CD14-positive monocyte (primary cell): Measurements from ENCODE around the gene SNAP47. TPM values are rescaled to one million over a fixed set of nuclear protein-coding genes. Genes with fewer than 3 reads are reported as not detected.

Source experiments
- DNase-seq, 3 donors: peaks; one replicate each; pipeline ENCODE4 v3.0.0-alpha.2; 2011 to 2022
- H2AFZ ChIP-seq: 2 replicates; pipeline ENCODE4 v1.6.0; 2012; ENCODE audit warnings: mild to moderate bottlenecking, low read depth, low read length, inconsistent platforms; ENCODE audit not compliant: insufficient read depth, poor library complexity, severe bottlenecking
- H3K27ac ChIP-seq, 2 donors: 1 replicate in 1 of 2; 2 replicates in 1 of 2; pipeline ENCODE4 v1.5.1; 2012 to 2013; ENCODE audit warnings: low read length in 2 of 2, control low read depth in 1 of 2, inconsistent platforms in 1 of 2, low read depth in 1 of 2, mild to moderate bottlenecking in 1 of 2
- H3K27me3 ChIP-seq, 2 donors: one replicate each; pipeline versions ENCODE4 v1.6.0 to v1.6.1; 2011 to 2013; ENCODE audit warnings: low read length in 2 of 2; ENCODE audit not compliant: control insufficient read depth in 2 of 2, insufficient read depth in 2 of 2
- H3K36me3 ChIP-seq, 2 donors: replicated peaks in 1 of 2; 1 replicate in 1 of 2; 2 replicates in 1 of 2; pipeline versions ENCODE4 v1.5.1 to v1.6.1; 2012 to 2013; ENCODE audit warnings: low read length in 2 of 2, control low read depth in 1 of 2, inconsistent platforms in 1 of 2, mild to moderate bottlenecking in 1 of 2; ENCODE audit not compliant: insufficient read depth in 2 of 2, control insufficient read depth in 1 of 2
- H3K4me1 ChIP-seq, 2 donors: 1 replicate in 1 of 2; 2 replicates in 1 of 2; pipeline versions ENCODE4 v1.5.1 to v1.6.1; 2012 to 2013; ENCODE audit warnings: low read length in 2 of 2, control low read depth in 1 of 2, inconsistent platforms in 1 of 2, mild to moderate bottlenecking in 1 of 2, moderate library complexity in 1 of 2; ENCODE audit not compliant: insufficient read depth in 2 of 2, control insufficient read depth in 1 of 2
- H3K4me2 ChIP-seq: replicated peaks from 2 replicates; pipeline ENCODE3; 2012; ENCODE audit warnings: low read length, moderate library complexity, mild to moderate bottlenecking; ENCODE audit not compliant: poor library complexity, severe bottlenecking; ENCODE audit errors: extremely low read depth
- H3K4me3 ChIP-seq, 3 experiments: fragments of 200-600 bp in 1 of 3; sonication (generic) in 1 of 3; replicated peaks in 1 of 3; 1 replicate in 2 of 3; 2 replicates in 1 of 3; pipeline ENCODE4 v1.5.1; 2011 to 2013; ENCODE audit warnings: low read length in 3 of 3, mild to moderate bottlenecking in 3 of 3, control low read depth in 2 of 3, low read depth in 2 of 3, inconsistent platforms in 1 of 3, moderate library complexity in 1 of 3
- H3K79me2 ChIP-seq: 2 replicates; pipeline ENCODE4 v1.6.0; 2012; ENCODE audit warnings: mild to moderate bottlenecking, control low read depth, inconsistent platforms, low read length, moderate library complexity; ENCODE audit not compliant: insufficient read depth
- H3K9ac ChIP-seq: 2 replicates; pipeline ENCODE4 v1.6.0; 2017; ENCODE audit warnings: low read length, mild to moderate bottlenecking; ENCODE audit not compliant: insufficient read depth, poor library complexity, severe bottlenecking
- H3K9me3 ChIP-seq, 2 donors: replicated peaks in 1 of 2; 1 replicate in 1 of 2; 2 replicates in 1 of 2; pipeline versions ENCODE4 v1.5.1 to v1.6.1; 2012 to 2013; ENCODE audit warnings: low read length in 2 of 2, control low read depth in 1 of 2; ENCODE audit not compliant: control insufficient read depth in 1 of 2, insufficient read depth in 1 of 2
- H4K20me1 ChIP-seq: 2 replicates; pipeline ENCODE4 v1.6.0; 2012; ENCODE audit warnings: mild to moderate bottlenecking, low read length, control low read depth, moderate library complexity; ENCODE audit not compliant: insufficient read depth
- H3K27ac Mint-ChIP-seq, 7 donors: one replicate each; pipeline ENCODE4 v1.8.0; 2020; ENCODE audit warnings: mild to moderate bottlenecking in 7 of 7, mixed read lengths in 7 of 7, moderate library complexity in 6 of 7, inconsistent platforms in 2 of 7
- H3K27me3 Mint-ChIP-seq, 3 donors: one replicate each; pipeline ENCODE4 v1.8.0; 2021 to 2022; ENCODE audit warnings: low read depth in 3 of 3, mild to moderate bottlenecking in 3 of 3, mixed read lengths in 3 of 3, moderate library complexity in 3 of 3, inconsistent platforms in 1 of 3
- H3K36me3 Mint-ChIP-seq, 2 donors: one replicate each; pipeline ENCODE4 v1.8.0; 2020; ENCODE audit warnings: mixed read lengths in 2 of 2, inconsistent platforms in 1 of 2, mild to moderate bottlenecking in 1 of 2
- H3K4me1 Mint-ChIP-seq: one replicate; pipeline ENCODE4 v1.8.0; 2020; ENCODE audit warnings: mild to moderate bottlenecking, mixed read lengths
- H3K4me3 Mint-ChIP-seq, 2 donors: one replicate each; pipeline ENCODE4 v1.8.0; 2020; ENCODE audit warnings: mild to moderate bottlenecking in 2 of 2, mixed read lengths in 2 of 2, moderate library complexity in 1 of 2
- H3K9me3 Mint-ChIP-seq, 7 donors: one replicate each; pipeline ENCODE4 v1.8.0; 2020 to 2022; ENCODE audit warnings: mixed read lengths in 7 of 7, mild to moderate bottlenecking in 6 of 7, moderate library complexity in 6 of 7, inconsistent platforms in 2 of 7
- WGBS: methylation state at CpG from one replicate; pipeline ENCODE4 v1.1.5; 2013; ENCODE audit warnings: missing lambda C conversion rate; ENCODE audit not compliant: insufficient coverage; 5-methylcytosine and 5-hydroxymethylcytosine counted together
- intact Hi-C, 2 donors: fragments of 100-400 bp; cut with micrococcal nuclease; formaldehyde crosslinking; loops; one replicate each; pipeline versions ENCODE4 v1.15.0 to v1.15.1; 2023
- polyA plus RNA-seq, 3 donors: library from polyadenylated mRNA; depleted of rRNA in 1 of 3; unstranded in 2 of 3; stranded (reverse) in 1 of 3; fragments of 300-500 nt in 2 of 3; fragments of >200 nt in 1 of 3; fragmentation: Illumina TruSeq in 2 of 3; gene quantifications; 1 replicate in 2 of 3; 2 replicates in 1 of 3; pipeline ENCODE4 v1.2.3, GENCODE V29; 2012 to 2021
- TF ChIP-seq, protein P1 (sequence below): fragments of 200-600 bp; IDR thresholded peaks from one replicate; pipeline ENCODE4 v1.8.0; 2022; ENCODE audit warnings: antibody characterized with exemption, mild to moderate bottlenecking

The SNAP47 gene
- polyA plus RNA-seq, 3 donors: 15.4 to 25.0 (median 20.5) TPM

DNA sequence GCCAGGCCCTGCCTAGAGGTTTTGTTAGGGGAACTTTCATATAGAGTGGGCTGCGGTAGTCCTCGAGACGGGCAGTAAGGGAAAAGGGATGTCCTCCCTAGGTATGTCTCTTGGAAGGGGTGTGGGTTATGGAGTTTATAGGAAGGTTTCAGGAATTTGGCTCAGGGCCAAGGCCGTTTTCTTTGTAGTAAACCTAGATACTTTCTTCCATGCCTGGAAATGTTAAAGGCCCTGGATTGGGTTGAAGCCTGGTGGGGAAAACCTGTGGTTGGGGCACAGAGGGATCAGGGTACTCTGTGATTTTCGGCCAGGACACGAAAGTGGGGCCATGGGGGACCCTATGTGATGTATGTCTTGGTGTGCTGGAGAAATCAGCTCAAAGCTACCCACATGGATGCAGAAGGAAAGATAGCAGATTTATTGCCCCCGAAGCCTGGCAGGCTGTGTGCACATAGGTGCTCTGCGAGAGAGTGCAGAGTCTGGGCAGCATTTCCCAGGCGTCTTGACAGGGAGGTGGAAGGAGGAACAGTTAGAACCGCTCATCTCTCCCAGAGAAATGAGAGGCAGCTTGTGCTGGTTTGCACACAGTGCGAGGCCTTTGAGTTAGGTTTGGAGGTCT is 1.7 kb downstream of the SNAP47 start:
- peaks cover 15 to 20% of the 10 kb centered on the region in 2 donors for H3K36me3 Mint-ChIP-seq
- Histone ChIP-seq H3K4me2 (no peak overlapping the region), H2AFZ (no peak overlapping the region), H3K36me3 (peaks cover 9 to 12% of the 10 kb centered on the region in 2 donors), H3K9ac (no peak overlapping the region), H3K27me3 (no peaks in the 10 kb centered on the region), H3K79me2 (peaks cover 33% of the 10 kb centered on the region), H3K4me1 (peaks cover 17 to 26% of the 10 kb centered on the region in 2 donors), H3K4me3 (no peak overlapping the region), H4K20me1 (peaks cover 6% of the 10 kb centered on the region), H3K9me3 (no peaks in the 10 kb centered on the region), H3K27ac (no peak overlapping the region)
- H3K9me3 Mint-ChIP-seq: no peaks in the 10 kb centered on the region
- peaks cover 0 to 2% (median 0%) of the 10 kb centered on the region in 3 donors for H3K27me3 Mint-ChIP-seq
- TF ChIP-seq, protein P1, sequence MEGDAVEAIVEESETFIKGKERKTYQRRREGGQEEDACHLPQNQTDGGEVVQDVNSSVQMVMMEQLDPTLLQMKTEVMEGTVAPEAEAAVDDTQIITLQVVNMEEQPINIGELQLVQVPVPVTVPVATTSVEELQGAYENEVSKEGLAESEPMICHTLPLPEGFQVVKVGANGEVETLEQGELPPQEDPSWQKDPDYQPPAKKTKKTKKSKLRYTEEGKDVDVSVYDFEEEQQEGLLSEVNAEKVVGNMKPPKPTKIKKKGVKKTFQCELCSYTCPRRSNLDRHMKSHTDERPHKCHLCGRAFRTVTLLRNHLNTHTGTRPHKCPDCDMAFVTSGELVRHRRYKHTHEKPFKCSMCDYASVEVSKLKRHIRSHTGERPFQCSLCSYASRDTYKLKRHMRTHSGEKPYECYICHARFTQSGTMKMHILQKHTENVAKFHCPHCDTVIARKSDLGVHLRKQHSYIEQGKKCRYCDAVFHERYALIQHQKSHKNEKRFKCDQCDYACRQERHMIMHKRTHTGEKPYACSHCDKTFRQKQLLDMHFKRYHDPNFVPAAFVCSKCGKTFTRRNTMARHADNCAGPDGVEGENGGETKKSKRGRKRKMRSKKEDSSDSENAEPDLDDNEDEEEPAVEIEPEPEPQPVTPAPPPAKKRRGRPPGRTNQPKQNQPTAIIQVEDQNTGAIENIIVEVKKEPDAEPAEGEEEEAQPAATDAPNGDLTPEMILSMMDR: no peak
- 95% methylated on average over 7 of the region's 11 CpGs for WGBS
- DNase-seq: no peak
- H3K27ac Mint-ChIP-seq: no peak overlapping the region
- no peak overlapping the region for H3K4me3 Mint-ChIP-seq
- intact Hi-C loops: no loop called here
- peaks cover 22% of the 10 kb centered on the region for H3K4me1 Mint-ChIP-seq

DNA sequence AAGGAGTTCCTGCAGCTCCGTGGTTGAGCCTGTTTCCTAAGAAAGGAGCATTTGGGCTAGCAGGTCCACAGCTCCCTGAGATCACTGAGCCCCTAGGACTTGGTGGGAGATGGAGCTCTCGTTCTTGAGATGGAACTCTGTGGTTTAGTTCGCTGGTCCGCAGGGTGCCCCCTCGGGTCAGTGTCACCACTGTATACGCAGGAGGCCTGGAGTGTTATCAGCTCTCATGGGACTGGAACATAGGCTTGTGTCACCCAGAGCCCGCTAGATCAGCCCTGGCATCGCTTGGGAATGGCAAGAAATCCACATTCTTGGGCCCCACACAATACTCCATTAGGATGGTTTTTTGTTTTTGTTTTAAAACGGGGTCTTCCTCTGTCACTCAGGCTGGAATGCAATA is 3.6 kb downstream of the SNAP47 start:
- H3K36me3 Mint-ChIP-seq: peaks cover 2 to 5% of the 10 kb centered on the region in 2 donors
- no peak overlapping the region for H3K27ac Mint-ChIP-seq
- H4K20me1 ChIP-seq: peaks cover 3% of the 10 kb centered on the region
- no peak overlapping the region for H3K4me3 Mint-ChIP-seq
- no peaks in the 10 kb centered on the region for H3K9me3 ChIP-seq
- peaks cover 0 to 2% (median 0%) of the 10 kb centered on the region in 3 donors for H3K27me3 Mint-ChIP-seq
- H3K4me3 ChIP-seq: no peak overlapping the region
- no peak overlapping the region for H3K4me2 ChIP-seq
- peaks cover 16 to 23% of the 10 kb centered on the region in 2 donors for H3K4me1 ChIP-seq
- 99% methylated on average over 6 of the region's 9 CpGs for WGBS
- no peaks in the 10 kb centered on the region for H3K9me3 Mint-ChIP-seq
- no peaks in the 10 kb centered on the region for H3K27me3 ChIP-seq
- TF ChIP-seq, protein P1: no peak
- H3K36me3 ChIP-seq: no peaks in the 10 kb centered on the region
- intact Hi-C loops: no loop called here
- no peak for DNase-seq
- H3K79me2 ChIP-seq: peaks cover 37% of the 10 kb centered on the region
- no peak overlapping the region for H3K9ac ChIP-seq
- H2AFZ ChIP-seq: no peak overlapping the region
- H3K27ac ChIP-seq: no peak overlapping the region
- peaks cover 19% of the 10 kb centered on the region for H3K4me1 Mint-ChIP-seq
